ENCODE results near the gene NDC80.

- no peak for TF ChIP-seq CTCF (tag by site-specific recombination; IDR thresholded peaks at IDR 0.05)
- TF ChIP-seq SCRT1 (tag by site-specific recombination; IDR thresholded peaks at IDR 0.05; ENCODE audit: borderline replicate concordance): no peak
- TF ChIP-seq ZNF555 (tag by site-specific recombination; conservative IDR thresholded peaks at IDR 0.05): no peak
- TF ChIP-seq REST (tag by site-specific recombination; IDR thresholded peaks at IDR 0.05): no peak
- no peak for TF ChIP-seq ZNF449 (tag by site-specific recombination; IDR thresholded peaks at IDR 0.05)
- TF ChIP-seq ZNF274 (IDR thresholded peaks at IDR 0.05; ENCODE audit: low read length): no peak
- TF ChIP-seq ZNF274 (tag by site-specific recombination; IDR thresholded peaks at IDR 0.05; ENCODE audit: borderline replicate concordance): no peak
- TF ChIP-seq ZNF704 (tag by site-specific recombination; IDR thresholded peaks at IDR 0.05): no peak
- TF ChIP-seq PATZ1 (tag by site-specific recombination; IDR thresholded peaks at IDR 0.05): no peak
- no peak for TF ChIP-seq ZNF580 (tag by site-specific recombination; IDR thresholded peaks at IDR 0.05)
- TF ChIP-seq ZNF560 (tag by site-specific recombination; IDR thresholded peaks at IDR 0.05; ENCODE audit: borderline replicate concordance): no peak
- TF ChIP-seq ZXDB (tag by site-specific recombination; IDR thresholded peaks at IDR 0.05): no peak
Measured at GRCh38 chr18:2568129-2568528, 3.2 kb upstream of the NDC80 start.
